NCI-H82 treated with DMSO at 0.1 percent for 48 hours (cell line): ENCODE results near the gene UPK3BL1.
"Not testable (repeated sequence)": the region's sequence is repeated elsewhere in the genome, so short reads cannot be mapped to it uniquely, and the experiment has no call there.

Source experiments
- DNase-seq: peaks from one replicate; lab custom pipeline; 2025; ENCODE audit not compliant: unreplicated experiment; lab: John Stamatoyannopoulos, UW

UPK3BL1 gene

GRCh38 chr7:102642691-102643090 lies at the start of gene UPK3BL1:
Gene UPK3BL1, minus strand, starts transcription at chr7:102642791. Its CDS starts 50 bp downstream, at chr7:102642741.
- DNase-seq = not testable (repeated sequence)

GRCh38 chr7:102690602-102691001 lies 48.0 kb upstream of the UPK3BL1 start:
- DNase-seq = not testable (repeated sequence)

GRCh38 chr7:102689436-102690282 lies 47.1 kb upstream of the UPK3BL1 start:
- not testable (repeated sequence) for DNase-seq

- DNase-seq = not testable (repeated sequence)
These were observed 45.9 kb upstream of the UPK3BL1 start for GRCh38 chr7:102688299-102689036.

- DNase-seq = not testable (repeated sequence)
These were observed 40.0 kb upstream of the UPK3BL1 start for GRCh38 chr7:102682560-102682959.

- DNase-seq = not testable (repeated sequence)
These were observed 38.2 kb upstream of the UPK3BL1 start for GRCh38 chr7:102680780-102681179.

- not testable (repeated sequence) for DNase-seq
These were observed 33.0 kb upstream of the UPK3BL1 start for GRCh38 chr7:102675545-102675944.

GRCh38 chr7:102673447-102674067 lies 31.0 kb upstream of the UPK3BL1 start:
- not testable (repeated sequence) for DNase-seq

- not testable (repeated sequence) for DNase-seq
These were observed 29.3 kb upstream of the UPK3BL1 start for GRCh38 chr7:102671956-102672307.

GRCh38 chr7:102671166-102671955 lies 28.8 kb upstream of the UPK3BL1 start, which contains the start of gene POLR2J2:
Gene POLR2J2, minus strand, starts transcription at chr7:102671663. Its CDS starts 62 bp downstream, at chr7:102671601.
- DNase-seq = not testable (repeated sequence)

GRCh38 chr7:102667523-102667922 lies 24.9 kb upstream of the UPK3BL1 start:
- DNase-seq = not testable (repeated sequence)

GRCh38 chr7:102666850-102667249 lies 24.3 kb upstream of the UPK3BL1 start:
- DNase-seq = not testable (repeated sequence)

GRCh38 chr7:102664765-102665164 lies 22.2 kb upstream of the UPK3BL1 start:
- not testable (repeated sequence) for DNase-seq

- not testable (repeated sequence) for DNase-seq
These were observed 7.3 kb upstream of the UPK3BL1 start, which contains the start of gene SPDYE2B for GRCh38 chr7:102649924-102650323. Gene SPDYE2B, plus strand, starts transcription at chr7:102650319. Its CDS starts 2,030 bp downstream, at chr7:102652349.

GRCh38 chr7:102647813-102648212 lies 5.2 kb upstream of the UPK3BL1 start:
- not testable (repeated sequence) for DNase-seq

- DNase-seq = not testable (repeated sequence)
These were observed 813 bp upstream of the UPK3BL1 start for GRCh38 chr7:102643404-102643803.

- not testable (repeated sequence) for DNase-seq
These were observed 3.7 kb downstream of the UPK3BL1 start for GRCh38 chr7:102638848-102639247.

- DNase-seq = not testable (repeated sequence)
These were observed 5.6 kb downstream of the UPK3BL1 start for GRCh38 chr7:102636956-102637355.

- DNase-seq = not testable (repeated sequence)
These were observed 7.2 kb downstream of the UPK3BL1 start for GRCh38 chr7:102635354-102635753.

GRCh38 chr7:102634299-102634698 lies 8.3 kb downstream of the UPK3BL1 start:
- not testable (repeated sequence) for DNase-seq
